ENCODE data around the gene HIVEP3. TPM values are rescaled to one million over a fixed set of nuclear protein-coding genes. Genes with fewer than 3 reads are reported as not detected.
A peak's percentile ranks its signal among the peaks of the same experiment; 100 is the strongest.

The HIVEP3 gene
- total RNA-seq, 1 donor from 2014 or later, result 1.2 TPM

DNA sequence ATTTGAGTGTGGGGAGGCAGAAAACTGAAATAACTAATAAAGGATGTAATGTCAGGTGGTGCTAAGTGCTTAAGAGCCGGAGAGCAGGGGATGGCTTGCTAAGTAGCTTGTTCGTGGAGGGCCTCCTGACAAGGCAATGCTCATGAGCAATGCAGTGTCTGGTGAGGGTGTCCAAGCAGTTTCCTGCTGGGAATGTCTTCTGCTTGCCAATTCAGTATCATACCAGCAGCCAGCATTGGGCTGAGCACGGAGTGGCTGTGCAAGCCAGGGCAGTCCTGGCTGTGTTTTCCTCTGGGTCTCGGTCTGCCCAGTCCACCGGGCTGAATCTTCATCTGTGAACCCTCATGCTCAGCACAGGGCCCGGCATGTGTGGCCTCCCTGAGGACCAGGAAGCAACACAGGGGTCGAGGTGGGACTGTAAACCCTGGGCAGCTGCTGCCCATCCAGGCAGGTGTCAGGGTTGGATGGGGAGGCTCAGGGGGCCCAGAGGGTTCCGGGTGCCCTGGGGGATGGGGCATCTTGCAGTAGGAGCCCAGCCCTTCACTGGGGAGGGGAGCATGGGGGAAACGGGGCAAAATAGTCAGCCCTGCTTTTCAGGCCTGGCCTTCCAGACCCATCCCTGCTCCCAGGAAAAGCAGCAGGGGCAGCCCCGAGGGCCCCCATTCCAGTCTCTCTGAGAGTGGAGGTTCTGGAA lies 461.7 kb downstream of the HIVEP3 start:
- Mint-ChIP-seq H3K9me3 (peaks cover 3% of the 10 kb centered on the region), H3K4me3 (no peak overlapping the region), H3K27me3 (ENCODE audit: low read depth) (no peaks in the 10 kb centered on the region), H3K4me1 (peaks cover 50% of the 10 kb centered on the region), H3K27ac (ENCODE audit: unreplicated experiment) (peak overlapping the region; percentile 50), H3K36me3 (ENCODE audit: low read depth) (no peaks in the 10 kb centered on the region)
- TF ChIP-seq, protein P1, sequence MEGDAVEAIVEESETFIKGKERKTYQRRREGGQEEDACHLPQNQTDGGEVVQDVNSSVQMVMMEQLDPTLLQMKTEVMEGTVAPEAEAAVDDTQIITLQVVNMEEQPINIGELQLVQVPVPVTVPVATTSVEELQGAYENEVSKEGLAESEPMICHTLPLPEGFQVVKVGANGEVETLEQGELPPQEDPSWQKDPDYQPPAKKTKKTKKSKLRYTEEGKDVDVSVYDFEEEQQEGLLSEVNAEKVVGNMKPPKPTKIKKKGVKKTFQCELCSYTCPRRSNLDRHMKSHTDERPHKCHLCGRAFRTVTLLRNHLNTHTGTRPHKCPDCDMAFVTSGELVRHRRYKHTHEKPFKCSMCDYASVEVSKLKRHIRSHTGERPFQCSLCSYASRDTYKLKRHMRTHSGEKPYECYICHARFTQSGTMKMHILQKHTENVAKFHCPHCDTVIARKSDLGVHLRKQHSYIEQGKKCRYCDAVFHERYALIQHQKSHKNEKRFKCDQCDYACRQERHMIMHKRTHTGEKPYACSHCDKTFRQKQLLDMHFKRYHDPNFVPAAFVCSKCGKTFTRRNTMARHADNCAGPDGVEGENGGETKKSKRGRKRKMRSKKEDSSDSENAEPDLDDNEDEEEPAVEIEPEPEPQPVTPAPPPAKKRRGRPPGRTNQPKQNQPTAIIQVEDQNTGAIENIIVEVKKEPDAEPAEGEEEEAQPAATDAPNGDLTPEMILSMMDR (conservative IDR thresholded peaks at IDR 0.05), result no peak
- DNase-seq (ENCODE audit: low read depth, low spot score), result no peak

Other genes starting within 250 kb of the HIVEP3 start
- not detected in 2 replicates for gene GUCA2B, start 234.5 kb upstream of the HIVEP3 start, total RNA-seq
- gene GUCA2A, start 245.8 kb upstream of the HIVEP3 start, total RNA-seq, result not detected in 2 replicates

Data from neural crest cell (in vitro differentiated cells).